Loucy (cell line): Measurements from ENCODE around the gene C2orf68.

Source experiments
- EZH2phosphoT487 ChIP-seq: fragments of 200-600 bp; IDR thresholded peaks from 2 replicates; pipeline ENCODE4 v1.6.1; 2018; ENCODE audit warnings: antibody characterized with exemption, mild to moderate bottlenecking, moderate library complexity, borderline replicate concordance
- TF ChIP-seq, protein P1 (sequence below): fragments of 200-600 bp; sonication (generic); conservative IDR thresholded peaks from 2 replicates; pipeline ENCODE4 v1.5.1; 2014; ENCODE audit warnings: mild to moderate bottlenecking, antibody characterized with exemption, low read length

DNA sequence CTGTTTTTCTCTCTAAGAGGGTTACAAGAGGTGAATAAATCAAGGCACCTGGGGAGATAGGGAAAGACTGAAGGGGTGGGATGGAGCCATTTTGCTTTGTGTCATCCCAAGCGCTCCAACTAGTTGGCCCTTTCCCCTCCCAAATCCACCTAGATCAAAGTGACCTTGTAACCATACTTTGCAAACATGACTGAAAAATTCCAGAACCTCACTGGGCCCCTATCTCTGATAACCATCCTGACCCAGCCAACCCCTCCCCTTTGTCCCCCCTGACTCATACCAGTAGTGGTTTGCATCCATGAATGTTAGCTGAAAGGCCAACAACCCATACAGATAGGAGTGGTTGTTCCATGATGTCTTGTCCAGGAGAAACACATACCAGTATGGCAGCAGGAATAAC, 53.7 kb downstream of the C2orf68 start:
- TF ChIP-seq, protein P1, sequence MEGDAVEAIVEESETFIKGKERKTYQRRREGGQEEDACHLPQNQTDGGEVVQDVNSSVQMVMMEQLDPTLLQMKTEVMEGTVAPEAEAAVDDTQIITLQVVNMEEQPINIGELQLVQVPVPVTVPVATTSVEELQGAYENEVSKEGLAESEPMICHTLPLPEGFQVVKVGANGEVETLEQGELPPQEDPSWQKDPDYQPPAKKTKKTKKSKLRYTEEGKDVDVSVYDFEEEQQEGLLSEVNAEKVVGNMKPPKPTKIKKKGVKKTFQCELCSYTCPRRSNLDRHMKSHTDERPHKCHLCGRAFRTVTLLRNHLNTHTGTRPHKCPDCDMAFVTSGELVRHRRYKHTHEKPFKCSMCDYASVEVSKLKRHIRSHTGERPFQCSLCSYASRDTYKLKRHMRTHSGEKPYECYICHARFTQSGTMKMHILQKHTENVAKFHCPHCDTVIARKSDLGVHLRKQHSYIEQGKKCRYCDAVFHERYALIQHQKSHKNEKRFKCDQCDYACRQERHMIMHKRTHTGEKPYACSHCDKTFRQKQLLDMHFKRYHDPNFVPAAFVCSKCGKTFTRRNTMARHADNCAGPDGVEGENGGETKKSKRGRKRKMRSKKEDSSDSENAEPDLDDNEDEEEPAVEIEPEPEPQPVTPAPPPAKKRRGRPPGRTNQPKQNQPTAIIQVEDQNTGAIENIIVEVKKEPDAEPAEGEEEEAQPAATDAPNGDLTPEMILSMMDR: no peak
- no peak for TF ChIP-seq EZH2phosphoT487
